ENCODE data around the gene RBFOX2. TPM values are rescaled to one million over a fixed set of nuclear protein-coding genes. Genes with fewer than 3 reads are reported as not detected.

Gene RBFOX2
- total and polyA plus RNA-seq, 2 of the 8 experiments (the other 6 are each of a cell fraction or from before 2014, with no cell fraction given) = 121 to 122 TPM

DNA sequence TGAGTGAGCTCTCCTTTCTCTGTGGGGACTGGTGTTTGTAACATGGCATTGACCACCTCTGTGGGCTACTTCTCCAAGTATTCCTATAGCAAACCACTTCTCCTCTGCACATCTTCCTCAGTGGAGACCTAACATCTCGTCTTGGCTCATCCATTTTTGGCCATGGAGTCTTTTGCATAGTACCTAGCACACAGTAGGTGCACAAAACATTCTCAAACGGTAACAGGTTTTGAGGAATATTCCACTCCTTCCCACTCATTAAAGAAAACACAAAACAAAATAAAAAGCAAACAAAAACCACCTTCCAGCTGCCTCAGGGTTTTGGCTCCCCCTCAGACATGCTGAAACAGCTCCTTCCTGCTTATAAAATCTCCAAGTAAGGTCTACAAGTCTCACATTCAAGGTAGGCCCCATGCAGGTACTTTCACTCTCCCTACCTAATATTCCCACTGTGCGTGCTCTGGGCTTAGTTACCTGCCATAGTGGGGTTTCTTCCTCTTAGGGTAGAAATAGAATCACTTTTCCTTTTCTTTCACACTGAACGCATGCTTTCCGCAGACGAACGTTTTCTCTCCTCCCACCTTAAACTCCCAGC is 132.4 kb downstream of the RBFOX2 start:
- Histone ChIP-seq H3K23ac (ENCODE audit: insufficient read length) (no peak overlapping the region), H2BK20ac (ENCODE audit: low read length) (no peak overlapping the region), H4K8ac (ENCODE audit: extremely low read depth, insufficient read depth, low read length) (no peak overlapping the region), H2BK5ac (ENCODE audit: low read depth, low read length) (no peak overlapping the region), H4K5ac (ENCODE audit: insufficient read length, low read depth, low read length) (no peak overlapping the region), H3K4me1 (replicated peaks in 1 of 4; ENCODE audit: control insufficient read depth in 3 of 4, insufficient read depth in 4 of 4, low read length in 3 of 4) (peaks cover 2 to 28% (median 9%) of the 10 kb centered on the region in 4 experiments; a peak in 5 of 7 replicates), H3K4ac (replicated peaks; ENCODE audit: insufficient read length, low read depth, low read length) (no peak overlapping the region), H2AK5ac (ENCODE audit: low read depth, low read length) (no peak overlapping the region), H3K4me3 (ENCODE audit: extremely low read depth in 1 of 4, insufficient read depth in 2 of 4, low read depth in 3 of 4, low read length in 4 of 4) (no peak overlapping the region), H3K79me2 (ENCODE audit: control insufficient read depth in 1 of 2, insufficient read depth in 2 of 2, low read length in 2 of 2) (peaks cover 0 to 78% of the 10 kb centered on the region in 2 experiments; a peak in 2 of 4 replicates), H3K23me2 (ENCODE audit: low read depth, low read length) (no peaks in the 10 kb centered on the region), H3K27me3 (replicated peaks in 1 of 4; ENCODE audit: control insufficient read depth in 3 of 4, extremely low read depth in 1 of 4, insufficient read depth in 3 of 4, low read length in 3 of 4) (no peaks in the 10 kb centered on the region), H3K56ac (replicated peaks; ENCODE audit: insufficient read length, low read depth, low read length) (no peak overlapping the region), H2BK15ac (ENCODE audit: low read length) (no peak overlapping the region), H3K18ac (ENCODE audit: extremely low read depth, low read length) (no peak overlapping the region), H3K36me3 (ENCODE audit: control insufficient read depth in 2 of 4, insufficient read depth in 4 of 4, low read length in 3 of 4) (no peaks in the 10 kb centered on the region), H3K79me1 (ENCODE audit: low read depth, low read length) (peaks cover 12% of the 10 kb centered on the region; the same call in 1 of the 2 replicates), H2BK12ac (ENCODE audit: low read depth, low read length) (no peak overlapping the region), H3K9ac (replicated peaks in 1 of 4; ENCODE audit: extremely low read depth in 1 of 4, low read depth in 3 of 4, low read length in 3 of 4) (no peak overlapping the region), H3K14ac (ENCODE audit: insufficient read length) (no peak overlapping the region), H3K9me3 (ENCODE audit: insufficient read depth in 2 of 2, low read depth in 1 of 2, low read length in 1 of 2) (no peaks in the 10 kb centered on the region), H3K27ac (ENCODE audit: low read depth, low read length) (no peak overlapping the region), H4K91ac (replicated peaks; ENCODE audit: insufficient read length, low read length) (no peak overlapping the region), H2BK120ac (replicated peaks; ENCODE audit: low read depth, low read length) (no peak overlapping the region), H2AFZ (ENCODE audit: low read length) (no peak overlapping the region), H4K20me1 (replicated peaks in 1 of 2; ENCODE audit: control insufficient read depth in 1 of 2, insufficient read depth in 2 of 2, low read length in 2 of 2) (no peaks in the 10 kb centered on the region), H3K4me2 (ENCODE audit: insufficient read depth in 1 of 2, low read depth in 2 of 2, low read length in 2 of 2) (no peak overlapping the region)
- WGBS, 2 experiments (ENCODE audit: extremely low coverage in 1 of 2, insufficient coverage in 1 of 2, insufficient read length in 1 of 2, insufficient replicate concordance in 2 of 2, low coverage in 1 of 2, low lambda C conversion rate in 2 of 2, missing lambda C conversion rate in 1 of 2) = 78% methylated on average over 7 of the region's 7 CpGs; no CpG with 5 or more reads in 1 of the 2 experiments
- ChIA-PET CTCF (ENCODE audit: partially characterized antibody) (no interaction called here), POLR2A (ENCODE audit: partially characterized antibody) (no interaction called here)
- no peak for DNase-seq (ENCODE audit: low read depth in 1 of 2, low spot score in 2 of 2)
- FAIRE-seq = no peak
- TF ChIP-seq SUZ12 (IDR thresholded peaks at IDR 0.05; ENCODE audit: low read length) (no peak), TEAD4 (IDR thresholded peaks at IDR 0.05; ENCODE audit: low read depth, low read length) (no peak), CHD1 (IDR thresholded peaks at IDR 0.05; ENCODE audit: low read depth, low read length) (no peak), PHF8 (conservative IDR thresholded peaks at IDR 0.05; ENCODE audit: low read depth, low read length) (no peak), SP2 (IDR thresholded peaks at IDR 0.05; ENCODE audit: low read length) (no peak), MAX (IDR thresholded peaks at IDR 0.05) (no peak), RAD21 (IDR thresholded peaks at IDR 0.05 in 1 of 2, conservative IDR thresholded peaks at IDR 0.05 in 1 of 2; ENCODE audit: low read depth in 2 of 2, low read length in 2 of 2) (no peak), EP300 (IDR thresholded peaks at IDR 0.05; ENCODE audit: borderline replicate concordance in 1 of 2, low read depth in 2 of 2, low read length in 2 of 2) (no peak), CEBPB (IDR thresholded peaks at IDR 0.05; ENCODE audit: low read depth, low read length) (no peak), NRF1 (IDR thresholded peaks at IDR 0.05; ENCODE audit: low read depth, low read length) (no peak), CBX5 (IDR thresholded peaks at IDR 0.05; ENCODE audit: low read depth, low read length) (no peak), ZNF274 (IDR thresholded peaks at IDR 0.05; ENCODE audit: borderline replicate concordance, extremely low read depth, low read length) (no peak), YY1 (IDR thresholded peaks at IDR 0.05; ENCODE audit: low read depth, low read length) (no peak), POLR2AphosphoS5 (IDR thresholded peaks at IDR 0.05; ENCODE audit: low read depth, low read length) (no peak)

Measured in H1 (cell line).